Coronary artery (tissue), 2 donors: ENCODE results near the gene ELF1.
"Not testable (repeated sequence)": the region's sequence is repeated elsewhere in the genome, so short reads cannot be mapped to it uniquely, and the experiment has no call there.

Experiments used
- DNase-seq: peaks from one replicate; pipeline ENCODE4 v3.0.0-alpha.2; 2017; ENCODE audit warnings: low spot score
- H3K27ac ChIP-seq, 2 donors: fragments of 200-600 bp; sonication (generic); one replicate each; pipeline ENCODE4 v1.5.1; 2016 to 2019
- H3K4me3 ChIP-seq: fragments of 200-600 bp; sonication (generic); 2 replicates; pipeline ENCODE4 v1.5.1; 2016; ENCODE audit warnings: mild to moderate bottlenecking, moderate library complexity
- CTCF ChIP-seq: fragments of 200-600 bp; sonication (generic); IDR thresholded peaks from one replicate; pipeline ENCODE4 v1.5.1; 2019; ENCODE audit warnings: antibody characterized with exemption

ELF1 gene

GRCh38 chr13:40916207-40916998 is 102.7 kb downstream of the ELF1 start:
- Histone ChIP-seq H3K27ac (no peak overlapping the region), H3K4me3 (no peak overlapping the region)
- DNase-seq: no peak
- TF ChIP-seq CTCF: no peak

DNA sequence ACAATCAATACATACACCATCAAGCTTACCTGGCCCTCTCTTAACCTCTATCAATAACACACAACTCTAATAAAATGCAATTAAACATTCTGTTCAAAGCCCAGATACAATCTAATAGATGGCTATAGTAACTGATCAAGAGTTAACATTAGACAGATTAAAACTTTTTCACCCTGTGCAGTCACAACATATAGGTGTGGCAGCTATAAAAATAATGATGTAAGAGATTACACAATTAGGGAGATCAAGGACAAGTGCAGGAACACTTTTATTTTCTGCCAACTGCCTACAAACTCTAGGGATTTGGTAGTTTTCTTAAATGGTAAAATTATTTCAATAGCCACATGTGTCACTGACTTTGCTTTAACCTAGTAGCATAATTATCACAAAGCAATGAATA is 104.3 kb downstream of the ELF1 start:
- H3K27ac ChIP-seq, H3K4me3 ChIP-seq: not testable (repeated sequence)

GRCh38 chr13:40911341-40911740 is 107.8 kb downstream of the ELF1 start:
- DNase-seq: no peak
- no peak overlapping the region for H3K27ac ChIP-seq
- no peak for TF ChIP-seq CTCF
- no peak overlapping the region for H3K4me3 ChIP-seq

More for the DNA sequence above, 104.3 kb downstream of the ELF1 start:
- DNase-seq: not testable (repeated sequence)

DNA sequence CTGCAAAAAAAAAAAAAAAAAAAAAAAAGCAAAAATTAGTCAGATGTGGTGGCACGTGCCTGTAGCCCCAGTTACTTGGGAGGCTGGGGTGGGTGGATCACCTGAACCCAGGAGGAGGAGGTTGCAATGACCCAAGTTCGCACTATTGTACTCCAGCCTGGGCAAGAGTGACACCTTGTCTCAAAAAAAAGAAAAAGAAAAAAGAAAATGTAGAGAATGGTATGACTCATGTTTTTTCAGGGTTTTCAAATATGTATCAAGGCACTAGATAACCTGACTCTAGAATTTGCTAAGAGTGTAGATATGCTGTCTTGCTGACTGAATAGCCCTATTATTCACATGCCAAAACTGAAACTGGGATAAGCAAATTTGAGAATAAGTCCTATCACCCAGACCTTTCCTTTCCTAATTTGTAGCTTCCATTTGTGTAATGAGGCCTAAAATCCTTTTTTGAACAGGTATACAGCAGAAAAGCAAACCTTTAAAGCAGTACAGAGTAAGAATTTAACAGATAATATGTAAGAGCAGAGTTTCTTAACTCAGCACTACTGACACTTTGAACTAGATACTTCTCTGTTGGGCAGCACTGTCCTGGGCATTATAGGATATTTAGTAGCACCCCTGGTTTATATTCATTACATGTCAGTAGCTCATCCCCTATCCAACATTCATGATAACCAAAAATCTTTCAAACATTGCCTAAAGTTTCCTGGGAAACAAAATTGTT is 108.6 kb downstream of the ELF1 start:
- H3K27ac ChIP-seq: no peak overlapping the region
- TF ChIP-seq CTCF: no peak
- DNase-seq: no peak
- H3K4me3 ChIP-seq: no peak overlapping the region

DNA sequence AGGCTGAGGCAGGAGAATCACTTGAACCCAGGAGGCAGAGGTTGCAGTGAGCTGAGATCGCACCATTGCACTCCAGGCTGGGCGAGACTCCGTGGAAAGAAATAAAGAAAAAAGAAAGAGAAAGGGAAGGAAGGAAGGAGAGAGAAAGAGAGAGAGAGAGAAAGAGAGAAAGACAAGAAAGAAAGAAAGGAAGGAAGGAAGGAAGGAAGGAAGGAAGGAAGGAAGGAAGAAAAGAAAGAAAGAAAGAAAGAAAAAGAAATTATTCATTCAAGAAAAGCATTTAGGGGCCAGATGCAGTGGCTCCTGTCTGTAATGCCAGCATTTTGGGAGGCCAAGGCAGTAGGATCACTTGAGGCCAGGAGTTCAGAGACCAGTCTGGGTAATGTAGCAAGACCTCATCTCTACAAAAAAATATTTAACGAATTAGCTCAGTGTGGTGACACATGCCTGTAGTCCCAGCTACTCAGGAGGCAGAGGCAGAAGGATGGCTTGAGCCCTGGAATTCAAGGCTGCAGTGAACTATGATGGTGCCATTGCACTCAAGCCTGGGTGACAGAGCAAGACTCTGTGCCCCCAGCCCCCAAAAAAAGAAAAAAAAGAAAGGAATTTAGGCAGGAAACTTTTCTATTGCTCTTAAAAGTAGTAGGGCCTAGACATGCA is 109.4 kb downstream of the ELF1 start:
- not testable (repeated sequence) for H3K4me3 ChIP-seq, H3K27ac ChIP-seq, DNase-seq

DNA sequence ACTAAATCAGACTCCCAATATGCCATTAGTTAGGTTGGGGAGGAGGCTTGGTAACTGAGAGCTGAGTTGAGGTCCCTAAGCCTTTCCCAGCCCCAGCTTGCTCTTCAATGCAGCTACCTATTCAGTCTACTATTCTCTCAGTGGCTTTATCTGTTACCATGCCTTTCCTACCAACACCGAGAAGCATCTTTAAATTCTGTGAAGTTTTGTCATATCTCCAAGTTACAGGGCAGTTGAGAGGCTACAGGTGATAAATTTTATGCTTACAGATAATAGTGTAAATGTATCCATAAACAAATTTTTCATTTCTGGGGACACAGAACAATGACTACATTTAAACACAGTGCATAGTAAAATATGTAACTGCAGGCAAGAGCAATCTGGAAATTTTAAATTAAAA is 110.6 kb downstream of the ELF1 start:
- no peak for DNase-seq
- Histone ChIP-seq H3K27ac (no peak overlapping the region), H3K4me3 (no peak overlapping the region)
- TF ChIP-seq CTCF: no peak

DNA sequence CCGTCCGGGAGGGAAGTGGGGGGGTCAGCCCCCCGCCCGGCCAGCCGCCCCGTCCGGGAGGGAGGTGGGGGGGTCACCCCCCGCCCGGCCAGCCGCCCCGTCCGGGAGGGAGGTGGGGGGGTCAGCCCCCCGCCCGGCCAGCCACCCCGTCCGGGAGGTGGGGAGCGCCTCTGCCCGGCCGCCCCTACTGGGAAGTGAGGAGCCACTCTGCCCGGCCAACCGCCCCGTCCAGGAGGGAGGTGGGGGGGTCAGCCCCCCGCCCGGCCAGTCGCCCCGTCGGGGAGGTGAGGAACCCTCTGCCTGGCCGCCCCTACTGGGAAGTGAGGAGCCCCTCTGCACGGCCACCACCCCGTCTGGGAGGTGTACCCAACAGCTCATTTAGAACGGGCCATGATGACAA is 118.1 kb downstream of the ELF1 start:
- DNase-seq, H3K4me3 ChIP-seq, H3K27ac ChIP-seq: not testable (repeated sequence)

DNA sequence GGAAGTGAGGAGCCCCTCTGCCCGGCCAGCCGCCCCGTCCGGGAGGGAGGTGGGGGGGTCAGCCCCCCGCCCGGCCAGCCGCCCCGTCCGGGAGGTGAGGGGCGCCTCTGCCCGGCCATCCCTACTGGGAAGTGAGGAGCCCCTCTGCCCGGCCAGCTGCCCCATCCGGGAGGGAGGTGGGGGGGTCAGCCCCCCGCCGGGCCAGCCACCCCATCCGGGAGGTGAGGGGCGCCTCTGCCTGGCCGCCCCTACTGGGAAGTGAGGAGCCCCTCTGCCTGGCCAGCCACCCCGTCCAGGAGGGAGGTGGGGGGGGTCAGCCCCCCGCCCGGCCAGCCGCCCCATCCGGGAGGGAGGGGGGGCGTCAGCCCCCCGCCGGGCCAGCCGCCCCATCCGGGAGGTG is 118.5 kb downstream of the ELF1 start:
- not testable (repeated sequence) for H3K27ac ChIP-seq, DNase-seq, H3K4me3 ChIP-seq

DNA sequence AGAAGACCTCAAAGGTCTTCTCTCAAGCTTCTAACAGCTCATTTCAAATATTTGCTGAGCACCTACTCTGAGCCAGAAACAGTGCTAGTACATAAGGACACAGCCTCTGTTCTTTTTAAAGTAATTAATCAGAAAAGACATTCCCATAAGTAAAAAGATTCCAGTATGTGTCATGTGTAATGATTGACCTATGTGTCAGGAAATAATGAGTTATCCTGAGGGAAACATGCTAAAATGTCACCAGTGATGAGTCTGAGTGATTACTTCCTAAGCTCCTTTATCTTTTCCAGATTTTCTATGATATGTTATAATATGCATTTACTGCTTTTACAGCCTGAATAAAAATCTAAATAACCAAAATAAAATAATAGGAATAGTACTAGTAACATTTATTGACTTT is 122.1 kb downstream of the ELF1 start:
- DNase-seq: no peak
- no peak overlapping the region for H3K27ac ChIP-seq
- no peak for TF ChIP-seq CTCF
- no peak overlapping the region for H3K4me3 ChIP-seq
